RPMI8226 (cell line): ENCODE results near the gene IFI27L2.

Source experiments
- DNase-seq: peaks from one replicate; pipeline ENCODE4 v3.0.0-alpha.2; 2015

Gene IFI27L2

GRCh38 chr14:94145902-94146527 is 16.6 kb upstream of the IFI27L2 start:
- DNase-seq = no peak

- DNase-seq = no peak
Measured at GRCh38 chr14:94144765-94145164, 15.4 kb upstream of the IFI27L2 start.

GRCh38 chr14:94143711-94144110 is 14.3 kb upstream of the IFI27L2 start:
- no peak for DNase-seq

GRCh38 chr14:94143239-94143638 is 13.8 kb upstream of the IFI27L2 start:
- no peak for DNase-seq

DNA sequence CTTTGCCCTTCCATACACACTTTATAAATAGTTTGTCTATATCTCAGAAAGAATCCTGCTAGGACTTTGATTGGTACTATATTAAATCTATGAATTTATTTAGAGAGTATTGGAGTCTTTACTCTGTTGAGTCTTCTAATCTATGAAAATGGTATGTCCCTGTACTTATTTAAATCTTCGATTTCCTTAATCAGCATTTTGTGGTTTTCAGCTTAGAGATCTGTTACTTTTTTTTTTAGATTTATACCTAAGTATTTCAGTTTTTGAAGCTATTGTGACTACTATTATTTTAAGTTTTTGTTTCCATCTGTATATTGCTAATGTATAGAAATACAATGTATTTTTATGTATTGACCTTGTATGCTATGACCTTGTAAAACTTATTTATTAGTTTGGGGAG is 13.4 kb upstream of the IFI27L2 start:
- no peak for DNase-seq

- no peak for DNase-seq
Measured at GRCh38 chr14:94142247-94142646, 12.8 kb upstream of the IFI27L2 start.

GRCh38 chr14:94139421-94139820 is 10.0 kb upstream of the IFI27L2 start:
- DNase-seq = no peak

GRCh38 chr14:94139006-94139405 is 9.6 kb upstream of the IFI27L2 start:
- DNase-seq = no peak

DNA sequence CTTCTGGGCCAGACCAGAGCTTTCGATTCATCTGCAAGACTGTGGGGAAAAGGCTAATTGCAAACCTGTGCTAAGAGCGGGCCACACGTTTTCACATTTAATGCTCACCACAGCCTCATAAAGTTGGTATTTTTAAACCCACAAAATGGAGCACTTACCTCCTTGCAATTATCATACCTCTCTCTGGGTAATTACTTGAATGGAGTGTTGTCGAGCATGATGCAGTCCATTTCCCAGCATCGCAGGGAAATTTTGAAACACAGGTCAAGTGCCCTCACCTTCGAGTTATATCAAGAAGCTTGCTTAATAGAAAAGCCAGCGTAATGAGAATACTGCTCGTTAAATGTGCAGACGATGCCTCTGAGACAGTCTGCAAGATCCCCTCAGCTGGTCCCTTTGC is 8.8 kb upstream of the IFI27L2 start:
- DNase-seq = no peak

- peak; percentile 78 for DNase-seq
Measured at GRCh38 chr14:94136575-94137331, 7.3 kb upstream of the IFI27L2 start.

DNA sequence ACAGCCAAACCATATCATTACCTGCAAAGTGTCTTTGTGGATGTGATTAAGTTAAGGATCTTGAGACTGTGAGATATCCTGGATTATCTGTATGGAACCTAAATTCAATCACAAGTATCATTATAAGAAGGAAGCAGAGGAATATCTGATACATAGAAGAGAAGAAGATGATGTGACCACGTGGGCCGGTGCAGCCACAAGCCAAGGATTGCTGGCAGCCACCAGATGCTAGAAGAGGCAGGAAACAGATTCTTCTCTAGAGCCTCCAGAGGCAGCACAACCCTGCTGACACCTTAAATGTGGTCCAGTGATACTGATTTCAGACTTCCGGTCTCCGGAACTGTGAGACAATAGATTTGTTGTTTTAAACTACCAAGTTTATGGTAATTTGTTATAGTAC is 6.1 kb upstream of the IFI27L2 start:
- no peak for DNase-seq

- DNase-seq = peak; percentile 67
Measured at GRCh38 chr14:94132285-94132887, 3.0 kb upstream of the IFI27L2 start.

DNA sequence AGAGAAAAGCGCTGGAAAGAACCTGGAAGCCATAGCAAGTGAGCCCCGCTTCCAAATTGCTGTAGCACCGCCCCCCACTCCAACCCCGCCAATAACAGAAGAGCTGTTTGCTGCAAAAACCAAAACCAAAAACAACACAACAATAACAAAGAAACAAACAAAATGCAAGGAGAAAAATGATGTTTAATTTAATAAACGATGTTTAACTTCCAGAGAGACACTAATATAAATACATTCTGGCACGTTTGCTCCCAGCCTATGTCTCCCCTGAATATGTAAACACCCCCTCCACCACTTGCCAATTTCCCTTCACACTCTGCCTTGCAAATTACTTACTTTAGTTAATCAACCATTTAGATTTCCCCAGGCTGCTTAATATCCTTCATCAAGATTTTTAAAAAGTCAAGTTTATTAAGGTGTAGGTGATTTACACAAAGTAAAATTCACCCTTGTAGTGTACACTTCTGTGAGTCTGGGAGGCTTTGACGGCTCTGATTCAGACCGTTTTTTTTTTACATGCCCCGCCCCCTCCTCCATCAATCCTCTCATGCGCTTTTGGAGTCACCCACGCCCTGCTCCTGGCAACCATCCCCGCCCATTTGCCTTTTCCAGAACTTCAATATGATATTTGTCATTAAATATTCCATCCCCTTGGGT is 482 bp upstream of the IFI27L2 start:
- DNase-seq = peak; percentile 17

GRCh38 chr14:94128216-94128839 is 1.1 kb downstream of the IFI27L2 start:
- no peak for DNase-seq

DNA sequence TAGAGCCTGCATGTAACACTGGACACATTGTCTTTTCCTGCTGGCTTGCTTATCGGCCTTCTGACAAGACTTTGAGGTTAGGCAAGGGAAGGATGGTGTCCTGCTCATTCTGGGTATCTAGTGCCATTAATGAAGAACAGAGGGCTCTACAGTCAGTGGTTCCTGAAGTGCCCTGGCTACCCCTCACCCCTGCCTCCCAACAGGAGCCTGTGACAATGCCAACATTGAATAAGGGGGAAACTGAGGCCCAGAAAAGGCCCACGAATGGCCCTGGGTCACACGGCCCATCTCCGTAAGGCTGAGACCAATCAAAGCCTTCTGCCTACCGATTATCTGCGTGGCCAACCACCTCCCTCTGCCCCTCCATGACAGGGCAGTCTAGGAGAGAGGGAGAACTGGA is 2.1 kb downstream of the IFI27L2 start:
- DNase-seq = no peak

DNA sequence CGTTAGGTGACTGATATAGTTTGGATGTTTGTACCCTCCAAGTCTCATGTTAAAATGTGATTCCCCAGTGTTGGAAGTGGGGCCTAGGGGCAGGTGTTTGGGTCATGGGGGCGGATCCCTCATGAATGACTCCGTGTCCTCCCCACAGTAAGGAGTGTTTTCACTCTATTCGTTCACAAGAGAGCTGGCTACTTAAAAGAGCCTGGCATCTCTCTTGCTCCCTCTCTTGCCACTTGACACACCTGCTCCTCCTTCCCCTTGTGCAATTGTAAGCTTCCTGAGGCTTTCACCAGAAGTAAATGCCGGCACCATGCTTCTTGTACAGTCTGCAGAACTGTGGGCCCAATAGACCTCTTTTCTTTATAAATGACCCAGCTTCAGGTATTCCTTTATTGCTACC is 2.6 kb downstream of the IFI27L2 start:
- no peak for DNase-seq

DNA sequence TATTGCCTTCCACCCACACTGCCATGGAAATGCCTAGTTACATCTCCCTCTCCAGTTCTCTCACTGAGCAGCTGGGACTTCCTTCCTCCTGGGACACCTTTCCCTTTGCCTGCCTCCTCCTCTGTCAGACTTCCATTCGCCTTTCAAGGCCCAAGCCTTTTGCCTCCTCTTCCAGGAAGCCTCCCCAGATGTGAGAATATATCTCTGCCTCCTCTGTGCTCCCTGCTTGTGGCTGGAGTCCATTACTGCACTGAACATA is 3.1 kb downstream of the IFI27L2 start:
- DNase-seq = no peak

GRCh38 chr14:94125659-94126418 is 3.6 kb downstream of the IFI27L2 start:
- no peak for DNase-seq

DNA sequence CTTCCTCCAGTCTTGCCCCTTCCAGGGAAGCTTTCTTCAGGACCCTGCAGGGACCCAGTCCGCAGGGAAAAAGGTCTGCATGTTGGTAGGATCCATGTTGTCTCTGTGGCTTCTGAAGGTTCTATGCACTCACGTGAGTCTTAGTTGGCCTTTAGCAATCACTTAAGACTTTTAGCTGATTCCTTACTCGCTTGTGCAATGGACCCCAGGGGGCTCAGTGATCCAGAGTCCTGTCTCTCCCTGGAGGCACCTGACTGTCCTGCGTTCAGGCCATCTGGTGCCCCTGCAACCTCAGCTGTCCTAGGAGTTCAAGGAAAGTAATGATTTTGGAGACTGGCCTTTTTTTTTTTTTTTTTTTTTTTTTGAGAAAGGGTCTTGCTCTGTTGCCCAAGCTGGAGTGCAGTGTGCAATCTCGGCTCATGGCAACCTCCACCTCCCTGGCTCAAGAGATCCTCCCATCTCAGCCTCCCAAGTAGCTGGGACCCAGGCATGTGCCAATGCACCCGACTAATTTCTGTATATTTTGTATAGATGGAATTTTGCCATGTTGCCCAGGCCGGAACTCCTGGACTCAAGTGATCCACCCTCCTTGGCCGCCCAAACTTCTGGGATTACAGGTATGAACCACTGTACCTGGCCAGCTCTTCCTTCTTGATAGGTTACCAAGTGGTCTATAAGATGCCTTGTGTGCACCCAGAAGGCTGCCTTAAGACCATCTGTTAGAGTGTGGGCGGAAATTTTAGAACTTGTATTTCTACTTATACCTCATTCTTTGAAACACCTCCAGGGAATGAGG is 4.6 kb downstream of the IFI27L2 start:
- DNase-seq = no peak

- DNase-seq = no peak
Measured at GRCh38 chr14:94123868-94124267, 5.5 kb downstream of the IFI27L2 start.

- no peak for DNase-seq
Measured at GRCh38 chr14:94123296-94123695, 6.1 kb downstream of the IFI27L2 start.

GRCh38 chr14:94122438-94122837 is 7.0 kb downstream of the IFI27L2 start:
- DNase-seq = no peak
